Liver (tissue), 9 donors: ENCODE measurements around the gene POLR2H. TPM values are rescaled to one million over a fixed set of nuclear protein-coding genes. Genes with fewer than 3 reads are reported as not detected.
A peak's percentile ranks its signal among the peaks of the same experiment; 100 is the strongest.

Experiments
- DNase-seq: peaks from one replicate; pipeline ENCODE4 v3.0.0-alpha.2; 2017; ENCODE audit warnings: low spot score
- H3K27ac ChIP-seq, 2 donors: one replicate each; pipeline ENCODE4 v1.7.0; 2013; ENCODE audit warnings: inconsistent platforms in 2 of 2, low read length in 2 of 2, control low read depth in 1 of 2, low read depth in 1 of 2, mild to moderate bottlenecking in 1 of 2
- H3K27me3 ChIP-seq, 4 donors: one replicate each; pipeline versions ENCODE4 v1.6.1 to v1.7.0; 2013; ENCODE audit warnings: low read length in 3 of 4, inconsistent platforms in 1 of 4, mild to moderate bottlenecking in 1 of 4, moderate library complexity in 1 of 4; ENCODE audit not compliant: control insufficient read depth in 4 of 4, insufficient read depth in 4 of 4
- H3K36me3 ChIP-seq, 4 donors: one replicate each; pipeline versions ENCODE4 v1.6.1 to v1.7.0; 2013; ENCODE audit warnings: low read length in 3 of 4, mild to moderate bottlenecking in 3 of 4, low read depth in 1 of 4, moderate library complexity in 1 of 4; ENCODE audit not compliant: control insufficient read depth in 4 of 4, insufficient read depth in 3 of 4
- H3K4me1 ChIP-seq, 4 donors: one replicate each; pipeline versions ENCODE4 v1.6.1 to v1.7.0; 2013; ENCODE audit warnings: low read length in 3 of 4, mild to moderate bottlenecking in 3 of 4, moderate library complexity in 1 of 4; ENCODE audit not compliant: control insufficient read depth in 4 of 4, insufficient read depth in 4 of 4
- H3K4me3 ChIP-seq, 3 donors: one replicate each; pipeline versions ENCODE4 v1.6.1 to v1.7.0; 2013; ENCODE audit warnings: low read length in 3 of 3, control low read depth in 1 of 3, low read depth in 1 of 3, mild to moderate bottlenecking in 1 of 3
- H3K9ac ChIP-seq, 2 donors: one replicate each; pipeline ENCODE4 v1.7.0; 2013; ENCODE audit warnings: low read length in 2 of 2, mild to moderate bottlenecking in 2 of 2, moderate library complexity in 2 of 2, control low read depth in 1 of 2, low read depth in 1 of 2
- H3K9me3 ChIP-seq, 4 donors: one replicate each; pipeline versions ENCODE4 v1.6.1 to v1.7.0; 2013; ENCODE audit warnings: low read length in 3 of 4; ENCODE audit not compliant: control insufficient read depth in 4 of 4
- CTCF ChIP-seq: fragments of 150-350 bp; IDR thresholded peaks from 2 replicates; pipeline ENCODE4 v1.5.1; 2017; ENCODE audit warnings: improper control_type of control experiment, low read depth, low read length; ENCODE audit not compliant: missing input control
- EGR1 ChIP-seq, 2 donors: IDR thresholded peaks; 2 replicates each; pipeline ENCODE4 v1.6.1; 2016 to 2018; ENCODE audit warnings: antibody characterized with exemption in 2 of 2, low read depth in 2 of 2
- FOXA1 ChIP-seq: IDR thresholded peaks from 2 replicates; pipeline ENCODE4 v1.6.1; 2016; ENCODE audit warnings: antibody characterized with exemption
- FOXA2 ChIP-seq: IDR thresholded peaks from 2 replicates; pipeline ENCODE4 v1.6.1; 2016; ENCODE audit warnings: antibody characterized with exemption
- GABPA ChIP-seq, 2 donors: IDR thresholded peaks in 1 of 2; conservative IDR thresholded peaks in 1 of 2; 2 replicates each; pipeline ENCODE4 v1.6.1; 2016; ENCODE audit warnings: antibody characterized with exemption in 2 of 2, mild to moderate bottlenecking in 1 of 2, moderate library complexity in 1 of 2
- HNF4A ChIP-seq, 2 donors: conservative IDR thresholded peaks; 2 replicates each; pipeline ENCODE4 v1.6.1; 2016; ENCODE audit warnings: antibody characterized with exemption in 2 of 2, mild to moderate bottlenecking in 2 of 2
- HNF4G ChIP-seq: IDR thresholded peaks from 2 replicates; pipeline ENCODE4 v1.6.1; 2016; ENCODE audit warnings: antibody characterized with exemption
- MAX ChIP-seq: IDR thresholded peaks from 2 replicates; pipeline ENCODE4 v1.6.1; 2016; ENCODE audit warnings: antibody characterized with exemption
- NR2F2 ChIP-seq: IDR thresholded peaks from 2 replicates; pipeline ENCODE4 v1.6.1; 2016; ENCODE audit warnings: antibody characterized with exemption
- RAD21 ChIP-seq, 2 donors: IDR thresholded peaks; 2 replicates each; pipeline ENCODE4 v1.6.1; 2016; ENCODE audit warnings: antibody characterized with exemption in 2 of 2, mild to moderate bottlenecking in 2 of 2
- RXRA ChIP-seq, 2 donors: IDR thresholded peaks; 2 replicates each; pipeline ENCODE4 v1.6.1; 2017 to 2018; ENCODE audit warnings: antibody characterized with exemption in 2 of 2, mild to moderate bottlenecking in 1 of 2
- SP1 ChIP-seq: IDR thresholded peaks from 2 replicates; pipeline ENCODE4 v1.6.1; 2018; ENCODE audit warnings: antibody characterized with exemption, mild to moderate bottlenecking
- TAF1 ChIP-seq: conservative IDR thresholded peaks from 2 replicates; pipeline ENCODE4 v1.6.1; 2016; ENCODE audit warnings: antibody characterized with exemption, mild to moderate bottlenecking
- ZBTB33 ChIP-seq: IDR thresholded peaks from 2 replicates; pipeline ENCODE4 v1.6.1; 2016; ENCODE audit warnings: antibody characterized with exemption
- WGBS: extraction: QIAGEN DNeasy Blood & Tissue Kit; methylation state at CpG from one replicate; pipeline ENCODE4 v1.1.7; 2013; 5-methylcytosine and 5-hydroxymethylcytosine counted together
- polyA plus RNA-seq, 2 donors: library from polyadenylated mRNA; stranded (reverse) in 1 of 2; unstranded in 1 of 2; fragments of 200-250 nt in 1 of 2; fragments of >200 nt in 1 of 2; fragmentation: Nextera tagmentation in 1 of 2; extraction: Ambion mirVana in 1 of 2; gene quantifications; one replicate each; pipeline versions ENCODE4 v1.2.1 to v1.2.3, GENCODE V29; 2013 to 2015
- total RNA-seq, 2 donors: library from RNA; depleted of rRNA; stranded (reverse); fragments of >200 nt; gene quantifications; one replicate each; pipeline ENCODE4 v1.2.3, GENCODE V29; 2014
- TF ChIP-seq, protein P1 (sequence below): IDR thresholded peaks from 2 replicates; pipeline ENCODE4 v1.6.1; 2016; ENCODE audit warnings: antibody characterized with exemption
- donor health status: healthy.
- donor health status: healthy.
- donor health status: healthy.
- donor health status: healthy.
- donor health status: healthy.

Gene POLR2H
- total and polyA plus RNA-seq, 4 donors, result 25.7 to 55.7 (median 43.5) TPM

GRCh38 chr3:184366619-184367289 is 5.2 kb downstream of the POLR2H start:
- TF ChIP-seq GABPA (IDR thresholded peaks at IDR 0.05 in 1 of 2, conservative IDR thresholded peaks at IDR 0.05 in 1 of 2), result peak in 1 of 2 donors; percentile 21
- no peak for TF ChIP-seq TAF1
- peak; percentile 9 for TF ChIP-seq FOXA2
- TF ChIP-seq, protein P1, sequence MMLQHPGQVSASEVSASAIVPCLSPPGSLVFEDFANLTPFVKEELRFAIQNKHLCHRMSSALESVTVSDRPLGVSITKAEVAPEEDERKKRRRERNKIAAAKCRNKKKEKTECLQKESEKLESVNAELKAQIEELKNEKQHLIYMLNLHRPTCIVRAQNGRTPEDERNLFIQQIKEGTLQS, result no peak
- Histone ChIP-seq H3K9me3 (no peaks in the 10 kb centered on the region), H3K4me1 (peaks cover 2 to 36% (median 21%) of the 10 kb centered on the region in 4 donors), H3K9ac (no peak overlapping the region), H3K27me3 (no peaks in the 10 kb centered on the region), H3K4me3 (no peak overlapping the region), H3K36me3 (peaks cover 2 to 17% (median 4%) of the 10 kb centered on the region in 4 donors), H3K27ac (no peak overlapping the region)
- no peak for DNase-seq
- 89% methylated on average over 5 of the region's 5 CpGs for WGBS

DNA sequence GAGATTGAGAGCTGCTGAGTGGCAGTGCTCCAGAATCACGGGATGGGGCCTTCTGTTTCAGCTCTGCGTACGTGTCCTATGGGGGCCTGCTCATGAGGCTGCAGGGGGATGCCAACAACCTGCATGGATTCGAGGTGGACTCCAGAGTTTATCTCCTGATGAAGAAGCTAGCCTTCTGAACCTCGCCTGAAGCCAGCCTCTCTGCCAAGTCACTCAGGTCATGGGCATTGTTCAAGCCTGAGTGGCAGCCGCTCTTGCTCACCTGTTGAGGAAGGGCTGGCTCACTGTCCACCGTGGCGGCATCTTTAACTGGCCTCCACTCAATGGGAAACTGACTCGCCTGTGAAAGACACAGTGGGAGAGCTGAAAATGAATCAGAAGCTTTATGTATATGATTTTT is 6.6 kb downstream of the POLR2H start:
- Histone ChIP-seq H3K4me1 (peaks cover 2 to 30% (median 23%) of the 10 kb centered on the region in 4 donors), H3K36me3 (peaks cover 3 to 23% (median 12%) of the 10 kb centered on the region in 4 donors), H3K9me3 (no peaks in the 10 kb centered on the region), H3K9ac (no peak overlapping the region), H3K4me3 (no peak overlapping the region), H3K27me3 (no peaks in the 10 kb centered on the region), H3K27ac (peak overlapping the region in 1 of 2 donors; percentile 19)
- no peak for TF ChIP-seq ZBTB33
- DNase-seq, result no peak
- 88% methylated on average over 9 of the region's 9 CpGs for WGBS

GRCh38 chr3:184368586-184369183 is 7.2 kb downstream of the POLR2H start:
- 39% methylated on average over 3 of the region's 3 CpGs for WGBS
- Histone ChIP-seq H3K27me3 (no peaks in the 10 kb centered on the region), H3K4me1 (peaks cover 2 to 25% (median 23%) of the 10 kb centered on the region in 4 donors), H3K36me3 (peaks cover 3 to 28% (median 15%) of the 10 kb centered on the region in 4 donors), H3K9me3 (no peaks in the 10 kb centered on the region), H3K27ac (peak overlapping the region; percentile 19 to 43), H3K4me3 (no peak overlapping the region), H3K9ac (no peak overlapping the region)
- TF ChIP-seq HNF4A (conservative IDR thresholded peaks at IDR 0.05) (peak in 1 of 2 donors; percentile 19), FOXA1 (no peak), RAD21 (IDR thresholded peaks at IDR 0.05) (peak in 1 of 2 donors; percentile 9), SP1 (no peak), HNF4G (no peak)
- DNase-seq, result no peak

DNA sequence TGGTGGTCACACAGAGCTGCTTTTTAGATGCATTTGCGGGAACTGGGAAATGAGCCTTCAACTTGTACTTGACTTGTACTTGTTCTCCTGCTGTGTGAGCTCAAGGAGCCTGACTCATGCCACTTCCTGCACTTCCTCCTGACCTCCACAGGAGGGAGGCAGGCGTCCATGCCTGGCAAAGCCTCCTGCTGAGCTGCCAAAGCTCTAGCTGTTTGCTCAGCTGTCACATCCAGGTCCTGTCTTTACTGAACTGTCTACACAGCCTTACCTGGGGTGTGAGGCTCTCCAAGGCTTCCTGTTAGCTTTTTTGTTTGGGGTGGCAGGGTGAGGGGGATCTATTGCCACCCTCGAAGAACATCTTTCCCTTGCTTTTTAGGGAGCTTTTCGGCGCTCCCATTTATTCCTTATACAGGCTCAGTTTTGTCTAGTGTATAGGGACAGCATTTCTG is 10.1 kb downstream of the POLR2H start:
- Histone ChIP-seq H3K27ac (no peak overlapping the region), H3K4me1 (peaks cover 0 to 21% (median 18%) of the 10 kb centered on the region in 4 donors), H3K4me3 (no peak overlapping the region), H3K27me3 (no peaks in the 10 kb centered on the region), H3K9me3 (no peaks in the 10 kb centered on the region), H3K36me3 (peaks cover 1 to 35% (median 27%) of the 10 kb centered on the region in 4 donors), H3K9ac (no peak overlapping the region)
- peak; percentile 66 for DNase-seq
- TF ChIP-seq ZBTB33 (no peak), RAD21 (IDR thresholded peaks at IDR 0.05) (peak; percentile 100), MAX (no peak), HNF4A (conservative IDR thresholded peaks at IDR 0.05) (peak in 1 of 2 donors; percentile 13), FOXA1 (peak; percentile 73), CTCF (peak; percentile 97), NR2F2 (no peak), FOXA2 (peak; percentile 53), SP1 (no peak), RXRA (IDR thresholded peaks at IDR 0.05) (peak in 1 of 2 donors; percentile 40), EGR1 (IDR thresholded peaks at IDR 0.05; ENCODE audit: low read depth in 2 of 2) (no peak)
- 37% methylated on average over 5 of the region's 5 CpGs for WGBS
